HG03095 (cell line): ENCODE results near the gene WWOX.

Experiments
- ATAC-seq: cut with Tn5 transposase; IDR thresholded peaks from one replicate; pipeline ENCODE4 v1.9.1; 2021; ENCODE audit warnings: moderate library complexity; ENCODE audit not compliant: unreplicated experiment

Gene WWOX

GRCh38 chr16:78326731-78327130, 227.3 kb downstream of the WWOX start:
- ATAC-seq: no peak

GRCh38 chr16:78331731-78332130, 232.3 kb downstream of the WWOX start:
- no peak for ATAC-seq

DNA sequence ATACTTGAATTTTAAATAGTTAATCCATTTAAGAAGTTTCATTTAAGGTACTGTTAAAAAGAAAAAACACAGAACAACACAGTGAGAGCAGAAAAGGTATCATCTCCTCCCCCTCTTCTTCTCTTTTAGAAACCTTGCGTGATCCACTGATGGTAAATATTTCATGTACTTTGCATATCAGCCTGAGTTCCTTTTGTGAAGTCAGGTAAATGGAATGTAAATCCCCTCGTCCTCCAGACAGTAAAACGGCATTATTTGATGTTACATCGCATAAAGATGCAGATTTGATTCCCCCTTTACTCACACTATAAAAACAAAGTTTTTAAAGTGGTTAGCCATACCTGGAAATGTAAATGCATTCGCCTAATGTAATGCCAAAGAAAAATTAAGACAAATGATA, 234.4 kb downstream of the WWOX start:
- ATAC-seq: no peak

- ATAC-seq: no peak
Measured at GRCh38 chr16:78340590-78340989, 241.1 kb downstream of the WWOX start.

DNA sequence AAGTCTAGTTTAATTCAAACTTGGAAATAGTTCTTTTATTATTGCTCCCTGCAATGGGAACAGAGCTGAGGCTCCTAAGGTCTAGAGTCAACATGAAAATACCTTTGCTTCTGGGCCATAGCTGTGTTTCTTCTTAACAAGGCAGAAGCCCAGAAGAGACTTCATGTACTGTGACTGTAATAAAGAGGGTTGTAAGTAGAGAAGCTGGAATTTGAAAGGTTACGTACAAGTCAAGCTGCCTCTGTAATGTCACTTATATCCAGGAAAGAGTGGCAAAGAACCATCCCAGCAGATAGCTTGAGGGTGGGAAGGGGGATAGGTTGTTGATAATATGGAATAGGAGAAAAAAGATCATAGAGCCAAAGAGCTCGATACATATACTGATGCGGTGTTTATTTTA, 248.6 kb downstream of the WWOX start:
- ATAC-seq: no peak

- ATAC-seq: no peak
Measured at GRCh38 chr16:78348886-78349285, 249.4 kb downstream of the WWOX start.

GRCh38 chr16:78352184-78352583, 252.7 kb downstream of the WWOX start:
- no peak for ATAC-seq

GRCh38 chr16:78353640-78354275, 254.3 kb downstream of the WWOX start:
- no peak for ATAC-seq

DNA sequence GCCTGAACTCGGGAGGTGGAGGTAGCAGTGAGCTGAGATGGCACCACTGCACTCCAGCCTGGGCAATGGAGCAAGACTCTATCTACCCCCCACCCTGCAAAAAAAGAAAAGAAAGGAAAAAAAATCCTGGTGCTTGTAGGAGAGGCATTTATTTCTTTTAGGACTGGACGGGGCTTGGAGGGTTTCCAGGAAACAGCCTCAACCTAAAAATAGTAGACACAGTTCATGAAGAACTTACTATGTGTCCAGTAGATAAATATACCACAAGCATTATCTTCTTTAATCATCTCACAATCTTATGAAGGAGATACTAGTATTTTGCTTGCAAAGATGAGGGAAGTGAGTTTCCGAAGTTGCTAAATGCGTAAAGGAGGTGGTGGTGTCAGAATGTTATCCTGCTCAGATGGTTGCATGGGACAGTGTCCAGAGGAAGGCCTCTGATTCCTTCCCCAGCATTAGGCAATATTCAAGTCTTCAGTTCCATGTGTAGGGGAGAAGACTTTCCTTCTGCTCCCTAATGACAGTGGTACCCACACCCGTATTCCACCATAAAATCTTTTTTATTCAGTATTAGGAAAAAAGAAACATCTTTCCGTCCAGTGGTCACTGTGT, 263.2 kb downstream of the WWOX start:
- ATAC-seq: no peak

DNA sequence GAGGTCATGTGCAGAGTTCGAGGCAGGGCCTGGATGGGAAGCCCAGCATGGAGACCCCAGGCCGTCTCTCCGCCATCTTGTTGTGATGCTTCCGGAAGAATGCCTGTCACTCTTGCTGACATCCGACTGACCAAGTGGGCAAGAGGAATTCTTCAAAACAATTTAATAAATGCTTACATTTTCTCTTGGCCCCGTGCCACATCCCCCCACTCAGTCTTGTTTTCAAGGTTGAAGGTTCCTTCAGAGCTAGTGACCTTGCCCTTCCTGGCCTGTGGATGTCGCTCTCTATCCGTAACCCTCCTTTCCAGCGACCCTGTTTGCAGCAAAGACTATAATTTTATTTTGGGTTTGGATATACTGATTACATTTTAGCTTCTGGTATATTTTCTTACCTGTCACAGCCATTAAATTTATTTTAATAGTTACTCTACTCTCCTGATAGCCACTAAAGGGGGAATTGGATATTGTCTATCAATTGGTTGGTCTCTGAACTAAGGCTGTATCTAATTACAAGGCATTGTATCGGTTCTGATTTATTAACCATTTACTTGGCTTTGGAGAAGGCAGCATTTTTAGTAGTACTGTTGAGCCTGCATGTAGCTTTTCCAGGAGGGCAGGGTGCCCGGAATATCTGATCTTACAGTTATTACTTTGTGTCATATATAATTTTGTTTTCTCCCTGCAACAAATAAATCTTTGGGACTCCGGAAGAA, 264.5 kb downstream of the WWOX start:
- ATAC-seq: no peak

DNA sequence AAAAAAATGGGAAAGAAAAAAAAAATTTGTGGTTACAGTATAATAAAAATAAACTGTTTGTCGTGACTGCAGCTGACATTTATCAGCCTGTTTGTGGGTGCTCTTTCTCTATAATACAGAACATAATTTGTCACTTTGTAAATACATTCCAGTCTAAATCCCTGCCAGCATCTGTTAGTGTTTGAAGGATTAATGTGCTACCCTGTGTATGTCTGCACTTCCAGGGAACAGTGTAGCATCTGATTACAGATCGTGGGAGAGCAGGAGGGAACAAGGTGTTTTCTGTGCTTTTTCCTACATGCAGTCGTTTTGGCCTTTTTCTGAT, 265.1 kb downstream of the WWOX start:
- no peak for ATAC-seq

GRCh38 chr16:78365366-78365765, 265.9 kb downstream of the WWOX start:
- ATAC-seq: no peak

DNA sequence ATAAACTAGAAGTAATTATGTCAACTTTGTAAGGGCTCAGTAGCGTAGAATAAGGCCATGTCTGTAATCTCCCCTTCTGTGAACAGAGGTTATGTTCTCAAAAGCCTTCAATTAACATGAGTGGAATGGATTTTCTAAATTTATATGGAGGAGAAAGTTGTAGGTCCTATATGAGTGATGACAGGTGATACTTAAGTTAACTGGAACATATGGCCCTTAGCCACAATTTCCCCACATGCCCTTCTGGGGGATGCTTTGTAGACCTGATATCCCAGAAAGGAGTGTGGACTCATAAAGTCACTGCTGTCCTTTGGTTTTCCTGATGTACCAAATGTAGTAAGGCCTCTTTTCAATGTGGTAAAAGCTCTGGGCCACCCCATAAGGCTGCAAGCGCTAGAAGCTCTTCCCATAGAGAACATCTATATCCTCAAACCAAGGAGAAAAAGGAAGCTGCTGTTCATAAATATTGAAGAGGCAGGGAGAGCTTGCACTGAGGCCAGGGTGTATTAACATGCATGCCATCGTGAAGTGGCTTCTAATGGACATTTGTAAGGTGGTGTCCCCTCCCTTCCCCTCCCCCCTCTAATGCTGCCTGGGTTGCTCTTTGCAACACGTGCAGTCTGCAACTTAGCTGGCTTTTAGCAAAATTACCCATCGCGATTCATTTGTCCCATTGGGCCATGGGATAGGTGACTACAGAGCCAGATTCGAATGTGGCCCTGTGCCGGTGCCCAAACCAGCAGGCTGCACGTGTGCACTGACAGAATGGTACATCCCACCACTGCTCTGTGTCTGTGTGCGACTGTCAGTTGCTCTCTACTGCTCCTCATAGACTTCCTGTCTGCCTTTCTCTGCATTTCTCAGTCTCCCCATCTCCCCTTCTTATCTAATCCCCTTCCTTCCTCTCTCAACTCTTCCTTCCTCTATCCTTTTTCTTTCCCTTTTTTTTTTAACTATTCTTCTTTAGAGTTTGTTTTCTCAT, 269.0 kb downstream of the WWOX start:
- no peak for ATAC-seq

GRCh38 chr16:78372277-78372676, 272.8 kb downstream of the WWOX start:
- no peak for ATAC-seq

GRCh38 chr16:78375055-78375679, 275.7 kb downstream of the WWOX start:
- ATAC-seq: no peak

DNA sequence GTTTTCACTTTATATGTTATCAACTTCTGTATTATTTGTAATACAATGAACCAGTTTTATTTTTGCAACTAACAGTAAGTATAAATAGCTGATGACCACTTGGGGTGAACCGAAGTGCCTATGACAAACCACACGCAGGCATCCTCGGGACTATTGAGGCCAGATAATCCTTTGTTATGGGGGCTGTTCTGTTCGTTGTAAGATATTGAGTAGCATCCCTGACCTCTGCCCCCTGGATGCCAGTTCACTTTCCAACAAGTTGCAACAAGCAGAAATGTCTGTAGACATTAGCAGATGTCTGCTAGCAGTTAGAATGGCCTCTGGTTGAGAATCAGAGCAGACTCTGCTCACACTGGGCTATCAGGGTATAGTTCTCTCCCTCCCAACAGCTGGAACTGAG, 277.0 kb downstream of the WWOX start:
- no peak for ATAC-seq

- ATAC-seq: no peak
Measured at GRCh38 chr16:78377312-78377711, 277.9 kb downstream of the WWOX start.

GRCh38 chr16:78381060-78381459, 281.6 kb downstream of the WWOX start:
- ATAC-seq: no peak

DNA sequence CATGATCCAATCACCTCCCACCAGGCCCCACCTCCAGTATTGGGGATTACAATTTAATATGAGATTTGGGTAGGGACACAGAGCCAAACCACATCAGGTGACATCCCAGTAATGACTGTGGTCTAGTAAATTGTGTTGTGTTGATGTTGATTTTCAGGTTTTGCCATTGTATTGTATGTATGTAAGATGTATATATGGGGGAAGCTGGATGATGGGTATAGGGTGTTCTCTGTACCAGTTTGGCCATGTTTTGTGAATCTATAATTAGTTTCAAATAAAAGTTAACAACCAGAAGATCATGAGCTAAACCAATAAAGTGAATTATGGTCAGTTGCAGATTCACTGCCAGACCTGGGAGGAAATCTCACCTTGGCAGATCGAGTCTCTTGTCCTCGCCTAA, 283.7 kb downstream of the WWOX start:
- ATAC-seq: no peak

DNA sequence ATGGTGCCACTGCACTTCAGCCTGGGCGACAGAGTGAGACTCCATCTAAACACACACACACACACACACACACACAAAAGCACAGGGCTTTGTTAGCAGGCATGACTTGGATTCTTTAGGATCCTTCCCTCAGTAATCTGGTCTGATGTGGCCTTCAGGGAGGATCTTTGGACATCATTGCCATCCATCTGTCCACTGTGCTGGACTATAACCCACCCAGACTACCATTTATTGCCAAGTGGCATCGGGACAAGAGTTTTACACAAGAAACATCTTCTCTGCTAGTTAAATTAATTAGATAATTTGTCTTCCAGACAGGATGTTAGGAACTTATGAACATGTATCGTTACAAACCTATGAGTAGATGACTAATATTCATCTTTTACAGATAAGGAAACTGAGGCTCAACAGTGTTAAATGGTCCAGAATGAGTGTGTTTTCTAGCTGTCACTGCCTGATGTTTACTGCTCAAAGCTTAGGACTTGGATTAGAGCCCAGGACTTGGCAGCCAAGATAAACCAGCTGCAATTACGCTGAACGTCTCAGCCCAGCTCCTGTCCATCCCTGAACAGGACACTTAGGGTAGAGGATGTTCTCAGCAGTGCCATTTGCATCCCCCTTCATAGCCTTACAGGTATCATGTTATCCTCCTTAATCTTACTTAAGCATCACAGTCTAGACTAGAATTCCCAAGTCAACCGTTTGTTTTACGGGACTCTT, 285.8 kb downstream of the WWOX start:
- no peak for ATAC-seq
